ENCODE results near the gene PON2.
"Not testable (repeated sequence)": the region's sequence is repeated elsewhere in the genome, so short reads cannot be mapped to it uniquely, and the experiment has no call there.

The PON2 gene

GRCh38 chr7:95405208-95405607 lies 29.6 kb downstream of the PON2 start:
- no peak for DNase-seq (ENCODE audit: low read depth)

GRCh38 chr7:95404316-95404865 lies 30.4 kb downstream of the PON2 start:
- no peak for DNase-seq (ENCODE audit: low read depth)

GRCh38 chr7:95398155-95398940 lies 36.5 kb downstream of the PON2 start:
- peak; percentile 29 for DNase-seq (ENCODE audit: low read depth)

DNA sequence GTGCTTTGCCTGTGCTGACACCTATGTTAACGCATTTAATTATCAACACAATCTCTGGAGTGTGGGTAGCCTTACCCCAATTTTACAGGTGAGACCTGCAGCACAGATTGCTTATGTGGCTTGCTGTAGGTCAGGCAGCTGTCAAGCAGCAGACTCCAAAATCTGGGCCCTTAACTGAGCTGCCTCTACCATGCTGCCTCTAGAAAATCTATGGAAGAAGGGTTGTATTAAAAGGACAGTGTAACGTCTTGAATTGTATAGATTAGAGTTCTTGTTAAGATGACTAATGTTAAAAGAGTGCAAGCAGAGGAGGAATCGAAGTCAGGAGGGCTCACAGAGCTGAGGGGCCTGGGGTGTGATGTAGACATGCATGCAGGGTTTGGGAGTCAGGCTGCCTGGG lies 37.4 kb downstream of the PON2 start:
- no peak for DNase-seq (ENCODE audit: low read depth)

DNA sequence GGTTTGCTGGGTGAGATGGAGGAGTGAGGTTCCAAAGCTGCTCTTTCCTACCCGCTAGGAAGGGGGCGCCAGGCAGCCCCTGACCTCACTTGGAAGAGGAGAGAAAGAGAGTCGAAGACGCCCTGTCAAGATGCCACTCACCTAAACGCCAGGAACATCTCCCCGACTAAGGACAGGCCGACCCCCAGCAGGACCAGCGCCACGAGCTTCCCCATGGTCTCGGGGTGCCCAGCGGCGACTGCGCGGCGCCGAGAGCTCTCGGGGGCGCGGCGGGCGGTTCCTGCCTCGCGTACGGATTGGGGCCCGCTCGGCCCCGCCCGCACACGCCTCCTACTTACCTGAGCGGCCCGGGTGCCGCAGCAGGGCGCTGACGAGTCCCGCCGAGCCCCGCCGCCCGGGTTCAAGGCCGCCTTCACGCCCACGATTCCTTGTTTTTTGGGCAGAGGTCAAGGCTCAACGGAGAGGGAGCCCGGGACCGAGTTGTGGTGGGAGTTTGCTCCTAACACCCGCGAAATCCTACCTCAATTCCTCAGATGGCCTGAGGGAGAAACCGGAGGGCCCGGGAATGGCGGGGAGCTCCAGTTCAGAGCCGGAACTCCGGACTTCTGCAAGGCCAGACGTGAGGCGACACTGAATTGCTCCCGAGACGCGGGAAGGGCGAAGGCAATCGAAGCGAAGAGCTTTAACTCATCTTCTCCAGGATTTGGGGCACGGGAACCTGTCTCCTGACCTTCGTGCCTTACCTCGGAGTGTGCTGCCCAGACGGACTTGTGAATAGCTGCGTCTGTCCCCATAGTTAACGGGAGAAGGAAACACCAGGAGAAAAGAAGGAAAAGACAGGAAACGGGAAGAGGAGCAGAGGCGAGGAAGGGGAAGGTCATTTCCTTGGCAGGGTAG lies 38.4 kb downstream of the PON2 start, which contains the start of gene PON3:
TSS of gene PON3 (minus strand) at position 240 of the 897 bp plus-strand sequence. CDS start at position 215, 25 bp downstream.
- no peak for DNase-seq (ENCODE audit: low read depth)

DNA sequence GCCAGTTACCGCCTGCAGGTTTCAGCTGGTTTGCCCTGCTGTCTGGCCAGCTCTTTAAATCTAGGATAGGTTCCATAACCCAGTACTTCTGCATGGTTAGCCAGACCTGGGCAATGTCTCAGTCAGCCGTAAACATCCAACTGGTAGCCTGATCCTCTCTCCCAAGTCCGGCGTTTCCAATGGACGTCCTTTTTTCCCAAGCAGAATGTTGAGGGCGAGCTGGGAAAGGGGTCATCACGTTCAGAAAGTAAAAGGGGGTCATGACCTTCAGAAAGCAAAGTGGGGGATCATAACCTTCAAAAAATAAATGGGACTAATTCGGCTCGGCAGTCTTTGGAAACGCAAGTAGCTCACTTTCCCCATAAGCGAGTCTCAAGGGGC lies 39.1 kb downstream of the PON2 start:
- DNase-seq (ENCODE audit: low read depth), result no peak

DNA sequence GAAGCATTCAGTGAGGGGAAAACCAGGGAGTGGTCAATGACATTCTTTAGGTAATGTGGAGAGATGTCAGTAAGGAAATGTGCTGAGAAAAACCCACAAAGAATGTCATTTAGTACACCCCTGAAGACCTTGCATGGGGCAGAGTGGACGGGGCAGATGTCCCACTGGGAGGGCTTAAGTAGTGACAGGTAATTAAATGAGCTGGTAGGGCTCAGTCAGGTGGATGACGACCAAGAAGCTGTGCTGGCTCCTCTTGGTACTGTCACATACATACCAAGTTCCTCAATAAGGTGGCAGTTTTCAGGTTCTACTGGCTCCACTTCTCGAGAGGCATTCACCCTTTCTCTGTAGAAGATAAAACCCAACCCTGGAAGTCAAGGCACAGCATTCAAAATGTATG lies 40.5 kb downstream of the PON2 start:
- no peak for DNase-seq (ENCODE audit: low read depth)

DNA sequence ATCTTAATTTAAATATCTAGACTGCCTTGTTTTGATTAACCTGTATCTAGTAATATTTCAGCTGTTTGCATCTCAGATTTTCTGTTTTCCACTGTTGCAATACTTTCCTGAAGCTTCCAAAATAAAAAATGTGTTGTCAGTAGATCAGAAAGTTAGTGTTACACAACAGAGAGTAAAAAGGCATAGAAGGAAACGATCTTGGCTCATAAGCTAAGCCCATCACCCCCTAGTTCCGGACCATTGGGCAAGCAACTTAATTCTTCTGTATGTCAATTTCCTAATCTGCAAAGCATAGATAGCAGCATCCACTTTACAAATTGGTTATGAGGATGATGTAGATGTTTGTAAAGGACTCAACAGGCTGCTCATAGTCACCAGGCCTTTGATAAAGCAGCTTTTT lies 43.1 kb downstream of the PON2 start:
- DNase-seq (ENCODE audit: low read depth), result peak; percentile 74

DNA sequence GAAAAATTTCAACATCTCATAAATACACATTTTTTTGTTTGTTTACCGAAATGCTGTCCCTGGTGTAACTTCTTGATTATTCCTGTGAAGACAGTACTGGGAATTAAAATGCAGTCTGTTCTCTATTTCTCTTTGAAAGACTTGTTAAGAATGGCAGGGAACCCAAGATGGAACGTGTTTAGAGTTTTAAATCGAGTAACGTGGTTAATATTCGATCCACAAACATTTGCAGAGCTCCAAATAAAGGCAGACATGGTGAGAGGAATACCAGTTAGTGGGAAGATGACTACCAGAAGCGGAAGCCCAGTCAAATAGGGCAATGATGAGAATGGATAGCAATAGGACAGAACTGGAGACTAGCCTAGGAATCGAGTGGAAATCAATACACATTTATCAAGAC lies 45.3 kb downstream of the PON2 start:
- DNase-seq (ENCODE audit: low read depth), result no peak

- not testable (repeated sequence) for DNase-seq (ENCODE audit: low read depth)
Measured at GRCh38 chr7:95379457-95379856, 55.4 kb downstream of the PON2 start.

DNA sequence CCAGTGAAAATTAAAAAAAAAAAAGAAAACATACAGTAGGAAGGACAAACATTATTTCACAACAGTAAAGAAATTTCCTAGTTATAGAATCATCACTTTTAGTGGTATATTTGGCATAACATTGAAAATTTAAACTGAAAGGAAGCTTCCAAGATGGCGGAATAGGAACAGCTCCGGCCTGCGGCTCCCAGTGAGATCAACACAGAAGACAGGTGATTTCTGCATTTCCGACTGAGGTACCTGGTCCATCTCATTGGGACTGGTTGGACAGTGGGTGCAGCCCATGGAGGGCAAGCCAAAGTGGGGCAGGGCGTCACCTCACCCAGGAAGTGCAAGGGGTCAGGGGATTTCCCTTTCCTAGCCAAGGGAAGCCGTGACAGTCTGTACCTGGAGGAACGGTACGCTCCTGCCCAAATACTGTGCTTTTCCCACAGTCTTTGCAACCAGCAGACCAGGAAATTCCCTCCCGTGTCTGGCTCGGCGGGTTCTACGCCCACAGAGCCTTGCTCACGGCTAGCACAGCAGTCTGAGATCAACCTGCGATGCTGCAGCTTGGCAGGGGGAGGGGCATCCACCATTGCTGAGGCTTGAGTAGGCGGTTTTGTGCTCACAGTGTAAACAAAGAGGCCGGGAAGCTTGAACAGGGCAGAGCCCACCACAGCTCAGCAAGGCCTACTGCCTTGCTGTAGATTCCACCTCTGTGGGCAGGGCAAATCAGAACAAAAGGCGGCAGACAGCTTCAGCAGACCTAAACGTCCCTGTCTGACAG lies 58.0 kb downstream of the PON2 start:
- peak; percentile 57 for DNase-seq (ENCODE audit: low read depth)

- no peak for DNase-seq (ENCODE audit: low read depth)
Measured at GRCh38 chr7:95375591-95376257, 59.1 kb downstream of the PON2 start.

DNA sequence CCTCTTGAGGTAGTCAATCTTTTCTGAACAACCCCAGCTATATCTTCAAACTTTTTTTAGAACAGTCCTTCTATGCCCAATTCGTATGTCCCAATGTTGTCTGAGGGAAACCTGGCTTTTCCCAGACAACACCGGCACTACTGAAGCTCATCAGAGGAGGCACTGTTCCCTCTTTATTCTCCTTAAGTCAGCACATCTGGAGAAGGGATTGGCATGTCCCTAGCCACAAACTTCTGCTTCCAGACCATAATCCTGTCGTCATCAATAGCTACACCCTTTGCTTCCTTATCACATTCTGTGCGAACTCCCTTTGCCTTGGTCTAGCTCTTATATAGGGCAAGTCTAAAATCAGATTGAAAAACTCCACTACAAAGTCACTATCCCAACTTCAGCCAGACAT lies 61.5 kb downstream of the PON2 start:
- no peak for DNase-seq (ENCODE audit: low read depth)

- no peak for DNase-seq (ENCODE audit: low read depth)
Measured at GRCh38 chr7:95368235-95368634, 66.6 kb downstream of the PON2 start.

- DNase-seq (ENCODE audit: low read depth), result no peak
Measured at GRCh38 chr7:95367606-95368005, 67.2 kb downstream of the PON2 start.

GRCh38 chr7:95365151-95365550 lies 69.7 kb downstream of the PON2 start:
- DNase-seq (ENCODE audit: low read depth), result peak; percentile 87

DNA sequence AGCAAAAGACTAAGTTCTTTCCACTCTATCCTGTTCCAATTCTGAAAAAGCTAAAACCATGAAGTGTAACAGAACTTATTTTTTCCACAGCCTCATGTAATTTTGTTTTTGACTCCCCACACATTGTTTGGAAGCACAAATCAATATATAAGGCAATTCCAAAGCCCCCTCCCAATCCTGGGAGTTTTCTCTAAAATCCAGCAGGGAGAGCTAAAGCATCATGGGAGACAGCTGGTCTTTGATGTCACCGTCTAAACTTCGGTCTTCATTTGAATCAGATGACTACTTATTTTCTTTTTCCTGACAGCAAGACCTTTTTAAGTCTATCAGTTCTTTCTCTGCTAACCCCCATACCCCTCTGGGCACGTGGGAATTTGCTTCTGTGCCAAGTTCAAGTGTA lies 77.2 kb downstream of the PON2 start:
- no peak for DNase-seq (ENCODE audit: low read depth)

Data from amniotic epithelial cell (primary cell).